CD14-positive monocyte (primary cell): ENCODE data around the gene DENND11. TPM values are rescaled to one million over a fixed set of nuclear protein-coding genes. Genes with fewer than 3 reads are reported as not detected.

Experiments
- DNase-seq, 3 donors: peaks; one replicate each; pipeline ENCODE4 v3.0.0-alpha.2; 2011 to 2022
- H2AFZ ChIP-seq: 2 replicates; pipeline ENCODE4 v1.6.0; 2012; ENCODE audit warnings: mild to moderate bottlenecking, low read depth, low read length, inconsistent platforms; ENCODE audit not compliant: insufficient read depth, poor library complexity, severe bottlenecking
- H3K27ac ChIP-seq, 2 donors: 1 replicate in 1 of 2; 2 replicates in 1 of 2; pipeline ENCODE4 v1.5.1; 2012 to 2013; ENCODE audit warnings: low read length in 2 of 2, control low read depth in 1 of 2, inconsistent platforms in 1 of 2, low read depth in 1 of 2, mild to moderate bottlenecking in 1 of 2
- H3K27me3 ChIP-seq, 2 donors: one replicate each; pipeline versions ENCODE4 v1.6.0 to v1.6.1; 2011 to 2013; ENCODE audit warnings: low read length in 2 of 2; ENCODE audit not compliant: control insufficient read depth in 2 of 2, insufficient read depth in 2 of 2
- H3K36me3 ChIP-seq, 2 donors: replicated peaks in 1 of 2; 1 replicate in 1 of 2; 2 replicates in 1 of 2; pipeline versions ENCODE4 v1.5.1 to v1.6.1; 2012 to 2013; ENCODE audit warnings: low read length in 2 of 2, control low read depth in 1 of 2, inconsistent platforms in 1 of 2, mild to moderate bottlenecking in 1 of 2; ENCODE audit not compliant: insufficient read depth in 2 of 2, control insufficient read depth in 1 of 2
- H3K4me1 ChIP-seq, 2 donors: 1 replicate in 1 of 2; 2 replicates in 1 of 2; pipeline versions ENCODE4 v1.5.1 to v1.6.1; 2012 to 2013; ENCODE audit warnings: low read length in 2 of 2, control low read depth in 1 of 2, inconsistent platforms in 1 of 2, mild to moderate bottlenecking in 1 of 2, moderate library complexity in 1 of 2; ENCODE audit not compliant: insufficient read depth in 2 of 2, control insufficient read depth in 1 of 2
- H3K4me2 ChIP-seq: replicated peaks from 2 replicates; pipeline ENCODE3; 2012; ENCODE audit warnings: low read length, moderate library complexity, mild to moderate bottlenecking; ENCODE audit not compliant: poor library complexity, severe bottlenecking; ENCODE audit errors: extremely low read depth
- H3K4me3 ChIP-seq, 3 experiments: fragments of 200-600 bp in 1 of 3; sonication (generic) in 1 of 3; replicated peaks in 1 of 3; 1 replicate in 2 of 3; 2 replicates in 1 of 3; pipeline ENCODE4 v1.5.1; 2011 to 2013; ENCODE audit warnings: low read length in 3 of 3, mild to moderate bottlenecking in 3 of 3, control low read depth in 2 of 3, low read depth in 2 of 3, inconsistent platforms in 1 of 3, moderate library complexity in 1 of 3
- H3K79me2 ChIP-seq: 2 replicates; pipeline ENCODE4 v1.6.0; 2012; ENCODE audit warnings: mild to moderate bottlenecking, control low read depth, inconsistent platforms, low read length, moderate library complexity; ENCODE audit not compliant: insufficient read depth
- H3K9ac ChIP-seq: 2 replicates; pipeline ENCODE4 v1.6.0; 2017; ENCODE audit warnings: low read length, mild to moderate bottlenecking; ENCODE audit not compliant: insufficient read depth, poor library complexity, severe bottlenecking
- H3K9me3 ChIP-seq, 2 donors: replicated peaks in 1 of 2; 1 replicate in 1 of 2; 2 replicates in 1 of 2; pipeline versions ENCODE4 v1.5.1 to v1.6.1; 2012 to 2013; ENCODE audit warnings: low read length in 2 of 2, control low read depth in 1 of 2; ENCODE audit not compliant: control insufficient read depth in 1 of 2, insufficient read depth in 1 of 2
- H4K20me1 ChIP-seq: 2 replicates; pipeline ENCODE4 v1.6.0; 2012; ENCODE audit warnings: mild to moderate bottlenecking, low read length, control low read depth, moderate library complexity; ENCODE audit not compliant: insufficient read depth
- H3K27ac Mint-ChIP-seq, 7 donors: one replicate each; pipeline ENCODE4 v1.8.0; 2020; ENCODE audit warnings: mild to moderate bottlenecking in 7 of 7, mixed read lengths in 7 of 7, moderate library complexity in 6 of 7, inconsistent platforms in 2 of 7
- H3K27me3 Mint-ChIP-seq, 3 donors: one replicate each; pipeline ENCODE4 v1.8.0; 2021 to 2022; ENCODE audit warnings: low read depth in 3 of 3, mild to moderate bottlenecking in 3 of 3, mixed read lengths in 3 of 3, moderate library complexity in 3 of 3, inconsistent platforms in 1 of 3
- H3K36me3 Mint-ChIP-seq, 2 donors: one replicate each; pipeline ENCODE4 v1.8.0; 2020; ENCODE audit warnings: mixed read lengths in 2 of 2, inconsistent platforms in 1 of 2, mild to moderate bottlenecking in 1 of 2
- H3K4me1 Mint-ChIP-seq: one replicate; pipeline ENCODE4 v1.8.0; 2020; ENCODE audit warnings: mild to moderate bottlenecking, mixed read lengths
- H3K4me3 Mint-ChIP-seq, 2 donors: one replicate each; pipeline ENCODE4 v1.8.0; 2020; ENCODE audit warnings: mild to moderate bottlenecking in 2 of 2, mixed read lengths in 2 of 2, moderate library complexity in 1 of 2
- H3K9me3 Mint-ChIP-seq, 7 donors: one replicate each; pipeline ENCODE4 v1.8.0; 2020 to 2022; ENCODE audit warnings: mixed read lengths in 7 of 7, mild to moderate bottlenecking in 6 of 7, moderate library complexity in 6 of 7, inconsistent platforms in 2 of 7
- CTCF ChIP-seq: fragments of 200-600 bp; IDR thresholded peaks from one replicate; pipeline ENCODE4 v1.8.0; 2022; ENCODE audit warnings: antibody characterized with exemption, mild to moderate bottlenecking
- WGBS: methylation state at CpG from one replicate; pipeline ENCODE4 v1.1.5; 2013; ENCODE audit warnings: missing lambda C conversion rate; ENCODE audit not compliant: insufficient coverage; 5-methylcytosine and 5-hydroxymethylcytosine counted together
- intact Hi-C, 2 donors: fragments of 100-400 bp; cut with micrococcal nuclease; formaldehyde crosslinking; loops; one replicate each; pipeline versions ENCODE4 v1.15.0 to v1.15.1; 2023
- polyA plus RNA-seq, 3 donors: library from polyadenylated mRNA; depleted of rRNA in 1 of 3; unstranded in 2 of 3; stranded (reverse) in 1 of 3; fragments of 300-500 nt in 2 of 3; fragments of >200 nt in 1 of 3; fragmentation: Illumina TruSeq in 2 of 3; gene quantifications; 1 replicate in 2 of 3; 2 replicates in 1 of 3; pipeline ENCODE4 v1.2.3, GENCODE V29; 2012 to 2021

Gene DENND11
- polyA plus RNA-seq, 3 donors = 1.4 to 4.7 (median 1.9) TPM

DNA sequence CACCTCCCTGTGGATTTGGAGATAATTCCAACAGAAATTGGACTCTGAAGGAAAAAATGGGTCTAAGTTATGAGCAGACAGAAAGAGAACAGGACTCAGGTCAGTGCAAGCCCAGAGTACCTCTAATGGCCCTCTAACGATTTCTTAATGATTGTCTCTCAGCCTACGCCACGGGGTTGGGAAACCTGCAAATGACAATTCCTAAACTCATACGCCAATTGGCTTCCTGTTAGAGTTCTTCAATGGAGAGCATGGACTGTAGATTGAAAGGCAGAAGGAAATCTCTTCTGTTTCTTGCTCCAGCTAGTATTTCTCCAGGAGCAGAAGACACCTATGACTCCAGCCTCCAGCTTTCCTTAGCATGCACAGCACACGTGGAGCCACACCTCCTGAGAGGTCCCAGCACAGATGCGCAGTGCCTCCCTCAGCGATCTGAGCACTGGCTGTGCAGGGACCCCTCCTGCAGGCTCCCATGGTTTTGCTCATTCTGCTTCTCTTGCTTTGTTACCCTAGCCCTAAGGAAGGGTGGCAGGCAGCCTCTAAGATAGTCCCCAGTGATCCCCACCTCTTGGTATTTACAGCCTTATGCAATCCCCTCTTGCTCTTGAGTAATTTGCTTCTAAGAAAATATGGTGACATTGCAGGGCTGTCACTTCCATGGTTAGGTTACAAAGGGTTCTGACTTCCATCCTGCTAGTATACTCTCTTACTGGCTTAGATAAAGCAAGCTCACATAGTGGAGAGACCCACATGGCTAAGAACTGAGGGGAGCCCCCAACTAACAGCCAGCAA is 30.1 kb downstream of the DENND11 start:
- 82% methylated on average over 3 of the region's 7 CpGs for WGBS
- H3K27ac Mint-ChIP-seq = peak overlapping the region; percentile 47 to 88 (median 69)

DNA sequence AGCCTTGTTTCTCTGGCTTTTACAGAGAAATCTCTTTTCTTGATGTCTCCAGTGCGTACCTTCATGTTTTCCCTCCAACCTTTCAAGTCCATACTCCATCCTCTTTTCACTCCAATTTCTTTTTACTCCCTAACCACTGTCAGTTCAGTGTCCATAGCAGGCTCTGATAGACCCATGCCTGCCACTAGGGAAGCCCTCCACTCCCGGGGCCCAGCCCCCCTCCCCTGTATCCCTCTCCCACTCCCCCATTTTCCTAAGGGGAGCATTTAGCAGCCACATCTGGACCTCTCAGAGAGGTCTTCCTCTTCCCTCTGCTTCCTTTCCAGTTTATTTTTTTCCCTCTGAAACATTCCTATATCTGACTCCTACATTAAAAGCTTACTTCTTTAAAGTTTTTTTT is 33.1 kb downstream of the DENND11 start:
- Histone ChIP-seq H3K4me1 (peaks cover 13 to 15% of the 10 kb centered on the region in 2 donors), H3K9me3 (peaks cover 0 to 3% of the 10 kb centered on the region in 2 donors), H3K27me3 (no peaks in the 10 kb centered on the region), H4K20me1 (no peaks in the 10 kb centered on the region), H3K27ac (no peak overlapping the region), H3K4me3 (no peak overlapping the region), H2AFZ (no peak overlapping the region), H3K36me3 (peaks cover 6 to 18% of the 10 kb centered on the region in 2 donors), H3K79me2 (no peaks in the 10 kb centered on the region), H3K4me2 (no peak overlapping the region), H3K9ac (no peak overlapping the region)
- peaks cover 0 to 4% (median 1%) of the 10 kb centered on the region in 3 donors for H3K27me3 Mint-ChIP-seq
- WGBS = 100% methylated on average over 2 of the region's 2 CpGs
- H3K4me3 Mint-ChIP-seq = no peak overlapping the region
- peaks cover 0 to 4% (median 0%) of the 10 kb centered on the region in 7 donors for H3K9me3 Mint-ChIP-seq
- peaks cover 15% of the 10 kb centered on the region for H3K4me1 Mint-ChIP-seq
- H3K27ac Mint-ChIP-seq = peak overlapping the region in 1 of 7 donors; percentile 58
- DNase-seq = no peak
- H3K36me3 Mint-ChIP-seq = peaks cover 21 to 34% of the 10 kb centered on the region in 2 donors
- TF ChIP-seq CTCF = no peak
- intact Hi-C loops = no loop called here

More for the DNA sequence above, 30.1 kb downstream of the DENND11 start:
- DNase-seq = peak; percentile 35 to 80 (median 67)
- Mint-ChIP-seq H3K27me3 (peaks cover 0 to 2% (median 1%) of the 10 kb centered on the region in 3 donors), H3K9me3 (peaks cover 0 to 4% (median 0%) of the 10 kb centered on the region in 7 donors), H3K4me1 (peaks cover 37% of the 10 kb centered on the region), H3K36me3 (peaks cover 0 to 12% of the 10 kb centered on the region in 2 donors), H3K4me3 (no peak overlapping the region)
- Histone ChIP-seq H3K27ac (peak overlapping the region in 1 of 2 donors; percentile 68), H3K4me1 (peaks cover 30 to 33% of the 10 kb centered on the region in 2 donors), H4K20me1 (no peaks in the 10 kb centered on the region), H3K4me3 (no peak overlapping the region), H3K9ac (no peak overlapping the region), H3K36me3 (no peaks in the 10 kb centered on the region), H3K4me2 (no peak overlapping the region), H3K9me3 (peaks cover 0 to 3% of the 10 kb centered on the region in 2 donors), H2AFZ (no peak overlapping the region), H3K27me3 (no peaks in the 10 kb centered on the region), H3K79me2 (no peaks in the 10 kb centered on the region)
- intact Hi-C loops = no loop called here
- no peak for TF ChIP-seq CTCF
